ACC112 (cell line): ENCODE results near the gene DDX1.

Source experiments
- H2AFZ ChIP-seq: fragments of 200-600 bp; sonication (generic); one replicate; pipeline ENCODE4 v1.6.0; 2017; ENCODE audit warnings: antibody characterized with exemption, low read length; ENCODE audit not compliant: unreplicated experiment
- H3K27ac ChIP-seq: fragments of 200-600 bp; sonication (generic); 2 replicates; pipeline ENCODE4 v1.5.1; 2014; ENCODE audit warnings: low read depth, mild to moderate bottlenecking, antibody characterized with exemption, low read length, moderate library complexity
- H3K27me3 ChIP-seq: fragments of 200-600 bp; sonication (generic); 2 replicates; pipeline ENCODE4 v1.6.1; 2014; ENCODE audit warnings: mild to moderate bottlenecking, antibody characterized with exemption, low read length, moderate library complexity, mixed read lengths; ENCODE audit not compliant: insufficient read depth
- H3K36me3 ChIP-seq: fragments of 200-600 bp; sonication (generic); 2 replicates; pipeline ENCODE4 v1.6.1; 2016; ENCODE audit warnings: mild to moderate bottlenecking, antibody characterized with exemption, low read length, moderate library complexity, mixed read lengths; ENCODE audit not compliant: insufficient read depth
- H3K4me1 ChIP-seq: fragments of 200-600 bp; sonication (generic); one replicate; pipeline ENCODE4 v1.6.1; 2016; ENCODE audit warnings: low read length, mixed read lengths; ENCODE audit not compliant: insufficient read depth, unreplicated experiment, control insufficient read depth
- H3K4me3 ChIP-seq: fragments of 200-600 bp; sonication (generic); 2 replicates; pipeline ENCODE4 v1.5.1; 2014; ENCODE audit warnings: mild to moderate bottlenecking, low read depth, low read length
- H3K79me2 ChIP-seq: fragments of 200-600 bp; sonication (generic); one replicate; pipeline ENCODE4 v1.6.0; 2016; ENCODE audit warnings: low read length; ENCODE audit not compliant: control insufficient read depth, unreplicated experiment, insufficient read depth

Gene DDX1

DNA sequence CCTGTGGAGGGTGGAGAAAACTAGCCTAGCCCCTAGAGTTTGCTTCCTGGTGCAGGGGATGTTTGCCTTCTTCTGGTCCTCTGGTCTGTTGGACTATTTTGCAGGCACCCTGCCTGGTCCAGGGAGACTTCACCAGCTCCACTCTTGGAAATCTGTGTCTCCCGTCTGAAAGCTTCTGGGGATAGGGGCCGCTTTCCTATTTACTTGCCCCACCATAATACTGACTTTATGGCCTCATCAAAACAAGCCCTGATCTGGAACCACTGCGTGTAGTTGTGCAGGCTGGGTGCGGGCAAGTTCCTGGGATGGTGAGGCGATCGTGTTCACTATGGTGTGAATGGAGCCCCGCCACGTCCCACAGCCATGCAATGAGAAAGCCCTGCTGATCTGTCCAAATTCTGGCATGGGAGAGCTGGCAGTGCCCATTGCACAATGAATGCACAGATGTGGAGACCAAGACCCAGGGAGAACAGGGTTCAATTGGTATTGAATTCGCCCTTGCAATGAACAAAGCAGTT, 74.3 kb downstream of the DDX1 start:
- H3K79me2 ChIP-seq = no peaks in the 10 kb centered on the region
- H2AFZ ChIP-seq = no peak overlapping the region
- no peak overlapping the region for H3K4me3 ChIP-seq
- H3K4me1 ChIP-seq = no peaks in the 10 kb centered on the region
- H3K27ac ChIP-seq = no peak overlapping the region
- H3K36me3 ChIP-seq = no peaks in the 10 kb centered on the region
- peaks cover 41% of the 10 kb centered on the region for H3K27me3 ChIP-seq

DNA sequence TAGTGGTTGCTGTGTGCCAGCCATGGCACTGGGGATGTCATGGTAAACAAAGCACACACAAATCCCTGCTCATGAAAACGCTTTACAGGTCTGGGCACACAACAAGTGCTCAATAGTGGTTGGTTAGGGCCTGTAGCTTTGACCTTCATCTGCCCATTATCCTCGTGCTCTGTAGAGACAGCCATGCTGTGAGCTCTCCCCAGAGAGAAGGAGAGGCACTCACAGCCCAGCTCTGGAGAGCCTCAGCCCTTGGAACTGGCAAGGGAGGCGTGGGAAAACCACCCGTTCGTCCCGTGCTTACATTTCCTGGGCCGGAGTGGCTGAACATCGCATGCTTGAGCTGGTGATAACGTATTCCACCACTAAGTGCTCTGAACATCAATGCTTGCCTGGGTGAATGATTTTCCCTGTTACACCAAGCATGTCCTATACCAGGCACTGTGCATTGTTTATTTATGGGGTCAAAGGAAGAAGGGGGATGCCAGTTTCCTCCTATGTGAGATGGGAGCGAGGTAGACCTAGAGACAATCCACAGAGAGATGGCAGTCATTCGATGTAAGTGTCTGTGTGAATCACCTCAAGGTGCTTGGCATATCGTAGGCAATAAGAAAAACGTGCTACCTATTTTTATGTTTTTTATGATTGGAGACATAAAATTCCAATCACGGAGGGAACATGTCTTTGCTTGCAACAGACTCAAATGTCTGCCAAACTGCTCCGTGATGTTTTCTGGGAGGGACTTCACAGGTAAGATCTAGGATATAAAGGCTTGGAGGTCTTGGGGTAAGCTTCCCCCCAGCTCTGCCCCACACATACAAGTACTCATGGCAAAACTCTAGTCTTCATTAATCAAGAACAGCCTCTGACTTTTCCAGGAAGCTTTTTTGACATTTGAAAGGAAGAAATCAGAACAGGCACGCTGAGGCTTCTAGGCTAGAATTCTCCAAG, 75.5 kb downstream of the DDX1 start:
- Histone ChIP-seq H3K4me3 (no peak overlapping the region), H3K4me1 (no peaks in the 10 kb centered on the region), H2AFZ (no peak overlapping the region), H3K79me2 (no peaks in the 10 kb centered on the region), H3K27ac (no peak overlapping the region), H3K36me3 (no peaks in the 10 kb centered on the region), H3K27me3 (peaks cover 32% of the 10 kb centered on the region)

DNA sequence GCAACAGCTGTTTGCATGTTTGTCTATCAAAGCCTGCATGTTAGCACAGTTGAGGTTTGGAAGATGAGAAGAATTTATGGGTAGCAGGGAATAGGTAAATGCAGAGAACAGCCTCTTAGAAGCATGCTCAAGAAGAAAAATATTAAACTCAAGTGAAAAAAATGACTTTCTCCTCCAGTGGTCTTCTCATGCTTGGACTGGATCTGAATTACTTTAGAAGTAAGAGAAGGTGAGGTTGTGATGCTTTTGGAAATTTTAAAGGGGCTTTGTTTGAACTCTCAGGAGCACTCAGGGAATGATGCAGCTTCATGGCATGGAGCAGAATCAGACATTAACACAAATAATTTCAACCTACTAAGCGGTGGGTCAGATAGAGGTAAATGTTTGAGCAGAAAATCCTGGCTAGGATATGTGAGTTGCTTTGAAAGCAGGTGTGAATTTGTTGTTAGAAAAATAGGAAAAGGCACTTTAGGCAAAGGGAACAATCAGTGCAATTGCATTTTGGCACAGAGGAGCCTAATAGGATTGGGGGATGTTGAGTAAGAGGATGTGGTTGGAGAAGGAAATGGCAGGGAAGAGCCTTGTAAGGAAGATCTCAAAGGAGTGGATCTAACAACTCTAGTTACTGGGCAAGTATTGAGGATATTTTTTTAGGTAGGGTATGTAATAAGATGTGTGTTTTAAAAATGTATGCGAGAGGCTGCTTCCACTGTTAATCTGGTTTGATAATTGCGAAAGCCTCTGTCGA, 76.3 kb downstream of the DDX1 start:
- no peaks in the 10 kb centered on the region for H3K36me3 ChIP-seq
- no peak overlapping the region for H2AFZ ChIP-seq
- H3K27me3 ChIP-seq = peaks cover 26% of the 10 kb centered on the region
- no peak overlapping the region for H3K27ac ChIP-seq
- H3K4me1 ChIP-seq = no peaks in the 10 kb centered on the region
- no peak overlapping the region for H3K4me3 ChIP-seq
- no peaks in the 10 kb centered on the region for H3K79me2 ChIP-seq

DNA sequence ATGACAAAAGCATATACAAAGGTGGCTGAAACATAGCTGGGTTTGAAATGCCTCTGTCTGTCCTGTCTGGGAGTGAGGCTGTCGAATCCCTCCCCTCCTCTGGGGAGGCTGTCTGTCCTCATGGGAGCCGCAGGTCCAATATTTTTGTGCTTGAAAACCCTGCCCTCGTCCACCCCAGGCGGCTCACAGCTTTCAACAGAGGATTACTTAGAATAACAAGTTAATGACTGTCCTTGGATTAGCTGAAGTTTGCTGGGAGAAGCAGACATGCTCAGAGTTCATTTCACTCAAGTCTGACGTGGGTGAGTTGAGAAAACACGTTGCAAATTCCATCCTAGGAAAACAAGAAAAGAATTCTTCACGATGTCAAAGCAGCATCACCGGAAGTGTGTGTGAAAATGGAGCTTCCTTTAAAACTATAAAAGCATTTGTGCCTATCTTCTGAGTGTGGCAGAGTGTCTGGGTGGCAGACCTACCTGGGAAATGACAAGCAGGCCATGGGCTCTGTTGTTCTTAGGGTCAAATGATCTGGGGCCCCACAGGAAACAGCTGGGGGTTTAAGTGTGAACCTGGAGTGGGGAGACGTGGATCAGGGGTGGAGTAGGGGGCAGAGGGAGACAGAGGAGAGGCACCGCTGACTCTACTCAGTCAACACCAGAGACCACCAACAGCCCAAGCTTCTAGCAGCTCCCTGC, 77.1 kb downstream of the DDX1 start:
- no peaks in the 10 kb centered on the region for H3K79me2 ChIP-seq
- peaks cover 22% of the 10 kb centered on the region for H3K27me3 ChIP-seq
- no peaks in the 10 kb centered on the region for H3K36me3 ChIP-seq
- H3K4me3 ChIP-seq = no peak overlapping the region
- H3K4me1 ChIP-seq = no peaks in the 10 kb centered on the region
- no peak overlapping the region for H2AFZ ChIP-seq
- H3K27ac ChIP-seq = no peak overlapping the region

DNA sequence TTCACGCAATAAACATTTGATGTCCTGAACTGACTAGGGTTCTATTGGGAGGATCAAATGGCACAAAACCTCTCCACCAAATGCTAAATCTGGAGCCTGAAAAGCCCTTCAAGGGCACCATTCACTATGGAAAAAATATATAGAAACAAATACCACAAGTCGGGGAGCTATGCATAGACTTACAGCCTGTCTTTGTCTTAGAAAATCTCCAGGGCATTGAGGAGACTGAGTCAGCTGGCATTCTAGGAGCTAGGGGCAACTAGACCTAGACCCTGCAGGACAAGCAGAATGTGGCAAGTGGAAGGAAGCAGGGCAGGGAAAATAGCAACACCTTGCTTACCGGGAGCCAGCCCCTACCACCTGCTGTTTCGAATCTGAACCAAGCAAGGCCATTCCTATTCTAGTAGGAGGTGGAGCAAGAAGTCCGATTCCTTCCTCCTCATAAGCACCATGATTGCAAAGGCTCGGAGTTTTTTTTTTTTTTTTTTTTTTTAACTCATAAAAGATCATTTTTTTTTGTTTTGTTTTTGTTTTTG, 77.8 kb downstream of the DDX1 start:
- Histone ChIP-seq H3K27me3 (peaks cover 15% of the 10 kb centered on the region), H3K27ac (no peak overlapping the region), H3K79me2 (no peaks in the 10 kb centered on the region), H3K4me3 (no peak overlapping the region), H2AFZ (no peak overlapping the region), H3K36me3 (no peaks in the 10 kb centered on the region), H3K4me1 (no peaks in the 10 kb centered on the region)

DNA sequence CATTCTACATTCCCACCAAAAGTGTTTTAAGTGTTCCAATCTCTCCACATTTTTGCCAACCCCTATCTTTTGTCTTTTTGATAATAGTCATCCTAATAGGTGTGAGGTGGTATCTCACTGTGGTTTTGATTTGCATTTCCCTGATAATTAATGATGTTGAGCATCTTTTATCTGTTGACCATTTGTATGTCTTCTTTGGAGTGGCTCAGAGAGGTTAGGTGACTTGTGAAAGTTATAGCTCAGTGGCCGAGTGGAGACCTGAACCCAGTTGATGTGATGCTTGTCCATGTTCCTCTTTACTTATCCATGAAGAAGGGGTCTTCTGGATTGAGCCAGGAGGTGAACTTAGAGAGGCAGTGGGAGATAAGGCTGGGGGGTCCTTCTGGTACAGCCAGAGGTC, 78.8 kb downstream of the DDX1 start:
- Histone ChIP-seq H3K4me3 (no peak overlapping the region), H3K27me3 (peaks cover 10% of the 10 kb centered on the region), H2AFZ (no peak overlapping the region), H3K27ac (no peak overlapping the region), H3K4me1 (no peaks in the 10 kb centered on the region), H3K79me2 (no peaks in the 10 kb centered on the region), H3K36me3 (no peaks in the 10 kb centered on the region)

DNA sequence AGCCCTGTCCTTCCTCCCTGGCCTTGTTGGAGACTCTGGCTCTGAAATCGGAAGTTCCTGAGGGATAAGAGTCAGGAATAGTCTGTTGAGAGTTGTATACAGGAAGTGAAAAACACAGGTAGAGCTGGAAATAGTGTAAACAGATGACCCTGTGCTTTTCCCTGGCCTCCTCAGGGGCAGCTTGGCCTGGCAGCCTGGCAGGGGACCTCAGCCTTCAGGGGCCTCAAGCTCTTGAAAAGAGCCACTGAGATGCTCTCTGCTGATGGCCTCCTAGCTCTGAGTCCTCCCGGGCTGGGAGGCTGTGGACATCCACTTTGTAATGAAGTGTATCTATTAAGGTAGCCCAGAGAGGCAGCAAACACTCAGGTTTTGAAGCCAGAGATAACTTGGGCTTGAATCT, 79.3 kb downstream of the DDX1 start:
- Histone ChIP-seq H3K4me3 (no peak overlapping the region), H3K36me3 (no peaks in the 10 kb centered on the region), H3K79me2 (no peaks in the 10 kb centered on the region), H3K27ac (no peak overlapping the region), H3K4me1 (no peaks in the 10 kb centered on the region), H3K27me3 (peaks cover 10% of the 10 kb centered on the region), H2AFZ (no peak overlapping the region)

DNA sequence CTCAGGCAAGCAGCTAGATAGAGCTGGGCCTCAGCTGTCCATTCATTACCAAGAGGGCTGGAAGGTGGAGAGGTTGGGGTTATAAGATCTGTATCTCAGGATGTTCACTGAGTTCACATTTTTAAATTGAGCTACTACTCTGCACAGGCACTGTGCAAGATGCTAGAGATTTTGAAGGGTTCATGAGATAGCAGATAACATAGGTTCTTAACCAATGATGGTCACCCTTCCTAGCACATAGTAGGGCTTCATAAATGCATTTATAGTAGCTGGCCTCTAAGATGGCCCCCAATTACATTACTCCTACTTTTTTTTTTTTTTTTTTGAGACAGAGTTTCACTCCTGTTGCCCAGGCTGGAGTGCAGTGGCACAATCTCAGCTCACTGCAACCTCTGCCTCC, 79.7 kb downstream of the DDX1 start:
- H2AFZ ChIP-seq = no peak overlapping the region
- H3K79me2 ChIP-seq = no peaks in the 10 kb centered on the region
- H3K36me3 ChIP-seq = no peaks in the 10 kb centered on the region
- H3K4me3 ChIP-seq = no peak overlapping the region
- H3K27ac ChIP-seq = no peak overlapping the region
- H3K27me3 ChIP-seq = peaks cover 8% of the 10 kb centered on the region
- no peaks in the 10 kb centered on the region for H3K4me1 ChIP-seq

DNA sequence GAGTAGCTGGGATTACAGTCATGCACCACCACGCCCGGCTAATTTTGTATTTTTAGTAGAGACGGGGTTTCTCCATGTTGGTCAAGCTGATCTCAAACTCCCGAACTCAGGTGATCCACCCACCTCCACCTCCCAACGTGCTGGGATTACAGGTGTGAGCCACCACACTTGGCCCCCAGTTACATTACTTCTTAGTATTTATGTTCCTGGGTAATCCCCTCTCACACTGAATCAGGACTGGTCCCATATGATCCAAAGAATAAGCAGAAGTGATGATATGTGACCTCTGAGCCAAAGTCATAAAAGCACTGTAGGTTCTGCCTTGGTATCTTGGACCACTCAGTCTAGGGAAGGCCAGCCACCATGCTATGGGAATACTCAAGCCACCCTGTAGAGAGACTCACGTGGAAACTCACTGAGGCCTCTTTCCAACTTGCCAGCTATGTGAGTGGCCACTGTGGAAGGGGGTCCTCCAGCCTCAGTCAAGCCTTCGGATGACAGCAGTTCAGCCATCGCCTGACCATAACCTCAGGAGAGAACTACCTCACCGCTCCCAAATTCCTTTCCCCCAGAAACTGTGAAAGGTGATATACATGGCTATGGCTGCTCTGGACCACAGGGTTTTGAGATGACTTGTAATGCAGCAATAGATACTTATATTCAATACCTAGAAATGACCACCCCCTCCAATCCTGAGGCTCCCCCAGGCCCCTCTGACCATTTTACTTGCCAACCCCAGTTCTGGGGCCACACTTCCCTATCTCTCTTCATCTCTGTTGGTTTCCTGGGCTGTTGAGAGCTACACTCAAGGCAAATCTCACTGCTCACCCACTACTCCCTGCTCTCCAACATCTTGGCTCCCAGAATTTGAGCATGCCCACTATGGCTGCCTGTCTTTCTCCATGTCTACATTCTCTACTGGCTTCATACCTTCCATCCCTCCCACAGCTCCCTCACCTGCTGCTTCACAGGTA, 80.5 kb downstream of the DDX1 start:
- Histone ChIP-seq H3K4me1 (no peaks in the 10 kb centered on the region), H3K27me3 (peaks cover 3% of the 10 kb centered on the region), H3K79me2 (no peaks in the 10 kb centered on the region), H3K36me3 (no peaks in the 10 kb centered on the region), H2AFZ (no peak overlapping the region), H3K4me3 (no peak overlapping the region), H3K27ac (no peak overlapping the region)
